Mucosa of descending colon (tissue), 3 donors: ENCODE measurements around the gene ENAH. TPM values are rescaled to one million over a fixed set of nuclear protein-coding genes. Genes with fewer than 3 reads are reported as not detected.

Experiments used
- ATAC-seq: fragments of 200-7000 bp; cut with Tn5 transposase; one replicate; pipeline ENCODE4 v1.9.1; 2020; ENCODE audit warnings: mild to moderate bottlenecking, moderate library complexity
- DNase-seq, 3 donors: peaks; one replicate each; pipeline ENCODE4 v3.0.0-alpha.2; 2020
- H3K36me3 ChIP-seq: fragments of 200-600 bp; one replicate; pipeline ENCODE4 v1.8.0; 2021; ENCODE audit warnings: low read depth, mild to moderate bottlenecking
- H3K4me1 ChIP-seq: fragments of 200-600 bp; one replicate; pipeline ENCODE4 v1.8.0; 2021; ENCODE audit warnings: low read depth, mild to moderate bottlenecking
- H3K4me3 ChIP-seq: fragments of 200-600 bp; one replicate; pipeline ENCODE4 v1.8.0; 2021; ENCODE audit warnings: mild to moderate bottlenecking
- H3K9me3 ChIP-seq: fragments of 200-600 bp; one replicate; pipeline ENCODE4 v1.8.0; 2021; ENCODE audit warnings: mild to moderate bottlenecking
- intact Hi-C, 2 donors: fragments of 100-400 bp; cut with DNase I in 1 of 2; cut with micrococcal nuclease in 1 of 2; formaldehyde crosslinking; loops; one replicate each; pipeline versions ENCODE4 v1.11.0 to v1.11.1; 2022; cut with DNase I, micrococcal nuclease
- total RNA-seq, 3 donors: library from RNA; stranded (reverse); fragmentation: NEBNext Ultra II Directional in 2 of 3; extraction: Animal tissue kit (Norgen Biotek cat#: 25700) in 2 of 3; gene quantifications; one replicate each; pipeline versions ENCODE4 v1.2.1 to v1.2.4, GENCODE V29; 2021 to 2023
- TF ChIP-seq, protein P1 (sequence below): fragments of 200-600 bp; IDR thresholded peaks from one replicate; pipeline ENCODE4 v1.8.0; 2022; ENCODE audit warnings: antibody characterized with exemption, mild to moderate bottlenecking
- donor health status: DM: no; HTN: no; CAD: no; lungs with moderate emphysema.
- donor health status: DM: no; HTN: no; CAD: no.
- donor health status: DM: no; HTN: yes; CAD: no.

ENAH gene
- total RNA-seq, 3 donors from 2014 or later: 17.6 to 130 (median 41.3) TPM

DNA sequence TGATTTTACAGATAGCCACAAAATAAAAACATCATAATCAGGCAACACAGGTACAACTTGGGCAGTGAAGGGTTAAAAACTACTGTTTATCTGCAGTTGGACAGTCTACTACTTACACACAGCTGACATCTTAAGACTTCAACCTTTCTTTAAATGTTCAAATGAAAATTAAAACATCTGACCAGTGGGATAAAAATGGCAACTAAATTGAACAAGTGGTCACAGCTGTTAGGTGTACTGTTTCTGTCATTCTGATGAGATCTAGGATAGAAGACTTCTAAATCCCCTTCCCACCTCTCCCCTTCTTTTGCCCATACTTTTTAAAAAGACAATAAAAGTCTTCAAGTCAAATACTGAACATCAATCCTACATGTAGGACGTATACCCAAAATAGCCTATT is 56.2 kb downstream of the ENAH start:
- Histone ChIP-seq H3K4me3 (no peak overlapping the region), H3K9me3 (no peaks in the 10 kb centered on the region), H3K4me1 (no peaks in the 10 kb centered on the region), H3K36me3 (no peaks in the 10 kb centered on the region)
- TF ChIP-seq, protein P1, sequence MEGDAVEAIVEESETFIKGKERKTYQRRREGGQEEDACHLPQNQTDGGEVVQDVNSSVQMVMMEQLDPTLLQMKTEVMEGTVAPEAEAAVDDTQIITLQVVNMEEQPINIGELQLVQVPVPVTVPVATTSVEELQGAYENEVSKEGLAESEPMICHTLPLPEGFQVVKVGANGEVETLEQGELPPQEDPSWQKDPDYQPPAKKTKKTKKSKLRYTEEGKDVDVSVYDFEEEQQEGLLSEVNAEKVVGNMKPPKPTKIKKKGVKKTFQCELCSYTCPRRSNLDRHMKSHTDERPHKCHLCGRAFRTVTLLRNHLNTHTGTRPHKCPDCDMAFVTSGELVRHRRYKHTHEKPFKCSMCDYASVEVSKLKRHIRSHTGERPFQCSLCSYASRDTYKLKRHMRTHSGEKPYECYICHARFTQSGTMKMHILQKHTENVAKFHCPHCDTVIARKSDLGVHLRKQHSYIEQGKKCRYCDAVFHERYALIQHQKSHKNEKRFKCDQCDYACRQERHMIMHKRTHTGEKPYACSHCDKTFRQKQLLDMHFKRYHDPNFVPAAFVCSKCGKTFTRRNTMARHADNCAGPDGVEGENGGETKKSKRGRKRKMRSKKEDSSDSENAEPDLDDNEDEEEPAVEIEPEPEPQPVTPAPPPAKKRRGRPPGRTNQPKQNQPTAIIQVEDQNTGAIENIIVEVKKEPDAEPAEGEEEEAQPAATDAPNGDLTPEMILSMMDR: no peak
- ATAC-seq (no peak), DNase-seq (no peak)
- intact Hi-C loops: no loop called here

DNA sequence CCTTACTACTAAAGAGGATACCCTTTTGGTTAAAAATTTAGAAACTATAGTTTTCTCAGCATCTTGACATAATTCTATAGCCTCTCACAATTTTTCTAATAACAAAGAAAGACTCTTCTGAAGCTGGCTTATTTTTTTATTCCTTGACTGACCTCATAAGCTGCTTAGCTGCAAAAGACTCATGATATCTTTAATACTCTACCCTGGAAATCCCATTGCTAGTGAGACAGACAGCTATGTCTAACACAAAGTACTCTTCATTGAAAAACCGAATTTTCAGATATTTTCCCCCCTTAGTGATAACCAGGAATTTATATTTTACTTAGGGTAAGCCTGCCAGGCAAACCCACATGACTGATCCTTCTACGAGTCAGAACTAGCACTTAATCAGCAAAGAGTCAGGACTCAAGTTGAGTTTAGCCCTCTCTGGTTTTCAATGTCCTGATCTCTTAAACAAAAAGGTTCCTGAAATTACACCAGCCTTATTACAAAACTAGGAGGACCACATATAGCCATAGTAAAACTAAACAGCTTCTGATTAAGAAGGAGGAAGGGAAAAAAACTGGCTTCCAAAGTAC is 56.9 kb downstream of the ENAH start:
- no peak for DNase-seq
- TF ChIP-seq, protein P1: no peak
- intact Hi-C loops: no loop called here
- Histone ChIP-seq H3K4me1 (no peaks in the 10 kb centered on the region), H3K9me3 (no peaks in the 10 kb centered on the region), H3K4me3 (no peak overlapping the region), H3K36me3 (no peaks in the 10 kb centered on the region)
- ATAC-seq: no peak

DNA sequence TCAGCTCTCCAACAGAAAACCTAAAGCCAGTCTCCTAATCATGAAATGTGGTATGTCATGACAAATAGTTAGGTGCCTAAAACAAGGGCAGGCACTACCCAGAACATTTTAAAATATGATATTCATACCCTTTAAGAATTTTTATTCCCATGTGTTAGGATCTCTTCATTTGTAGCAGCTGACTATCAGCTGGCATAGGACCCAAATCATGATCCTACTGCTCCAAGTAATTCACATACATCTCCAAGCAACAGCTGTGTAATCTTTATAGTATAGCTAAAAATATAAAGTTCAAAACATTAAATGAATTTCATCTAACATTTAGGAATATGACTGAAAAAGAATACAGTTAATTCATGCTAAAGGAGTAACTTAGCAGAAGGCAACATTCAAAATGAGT is 57.5 kb downstream of the ENAH start:
- H3K4me1 ChIP-seq: no peaks in the 10 kb centered on the region

DNA sequence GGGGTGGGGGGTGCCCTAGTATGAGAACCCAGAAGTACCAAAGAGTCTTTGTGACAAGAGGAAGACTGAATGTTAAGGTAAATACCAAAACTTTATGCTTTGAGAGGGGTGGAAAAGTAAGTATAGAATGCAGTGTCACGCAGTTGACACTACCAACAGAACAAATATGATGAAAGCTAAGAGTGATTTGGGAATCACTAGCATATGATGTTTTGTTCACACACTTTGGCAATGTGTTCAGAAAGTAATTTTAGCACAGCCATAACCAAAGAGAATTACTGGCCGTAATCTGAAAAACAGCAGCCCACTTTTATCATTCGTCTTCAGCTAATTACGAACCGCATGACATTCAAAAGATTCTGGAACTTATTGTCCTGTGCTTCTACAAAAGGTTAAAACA is 59.5 kb downstream of the ENAH start:
- TF ChIP-seq, protein P1: no peak

More for the DNA sequence above, 57.5 kb downstream of the ENAH start:
- intact Hi-C loops: no loop called here
- H3K36me3 ChIP-seq: no peaks in the 10 kb centered on the region
- DNase-seq (no peak), ATAC-seq (no peak)
- no peaks in the 10 kb centered on the region for H3K9me3 ChIP-seq
- TF ChIP-seq, protein P1: no peak
- H3K4me3 ChIP-seq: no peak overlapping the region

DNA sequence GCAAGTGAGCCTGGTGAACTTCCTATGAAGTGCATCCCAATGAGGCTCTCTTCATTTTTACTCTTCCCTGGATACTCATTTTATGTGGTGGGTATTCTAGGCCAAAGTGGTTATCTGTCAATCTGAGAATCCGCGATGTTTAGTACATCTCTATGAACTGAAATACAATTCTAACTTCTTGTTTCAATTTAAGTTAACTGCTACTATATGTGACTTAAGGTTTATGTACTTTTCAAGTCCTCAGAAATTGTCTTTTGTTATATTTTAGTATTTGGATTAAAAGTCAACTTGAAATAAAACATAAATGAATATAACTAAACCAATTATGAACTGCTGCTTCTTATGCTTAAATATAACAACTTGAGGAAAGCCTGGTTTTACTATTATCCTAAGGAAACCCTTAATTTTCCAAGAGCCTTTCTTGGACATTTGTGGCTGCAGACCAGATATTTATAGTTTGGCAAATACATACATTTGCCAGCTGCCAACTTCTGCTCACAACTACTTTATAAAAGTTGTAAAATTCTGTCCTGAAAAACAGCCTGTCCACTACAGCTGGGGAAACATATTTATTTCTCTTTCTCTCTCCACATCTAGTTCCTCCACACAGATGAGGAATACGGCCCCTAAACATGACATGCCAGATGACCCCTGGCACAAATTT is 60.4 kb downstream of the ENAH start:
- DNase-seq: no peak
- H3K9me3 ChIP-seq: no peaks in the 10 kb centered on the region
- intact Hi-C loops: no loop called here
- ATAC-seq: no peak
- H3K4me1 ChIP-seq: no peaks in the 10 kb centered on the region
- H3K36me3 ChIP-seq: no peaks in the 10 kb centered on the region
- no peak overlapping the region for H3K4me3 ChIP-seq
- TF ChIP-seq, protein P1: no peak

More for the DNA sequence above, 59.5 kb downstream of the ENAH start:
- Histone ChIP-seq H3K4me3 (no peak overlapping the region), H3K4me1 (no peaks in the 10 kb centered on the region), H3K36me3 (no peaks in the 10 kb centered on the region), H3K9me3 (no peaks in the 10 kb centered on the region)
- intact Hi-C loops: no loop called here
- DNase-seq (no peak), ATAC-seq (no peak)
